Activated T-cell treated with anti-CD3 and anti-CD28 coated beads, Interleukin-2, amount 50 U/mL, for 4 hours (primary cell): Measurements from ENCODE around the gene LHX2. TPM values are rescaled to one million over a fixed set of nuclear protein-coding genes. Genes with fewer than 3 reads are reported as not detected.
"Not testable (repeated sequence)": the region's sequence is repeated elsewhere in the genome, so short reads cannot be mapped to it uniquely, and the experiment has no call there.

Experiments
- ATAC-seq, 2 donors: fragments of 200-7000 bp; cut with Tn5 transposase; one replicate each; pipeline ENCODE4 v1.10.0; 2021
- DNase-seq: peaks from one replicate; pipeline ENCODE4 v3.0.0-alpha.2; 2020
- H3K27me3 Mint-ChIP-seq: one replicate; pipeline ENCODE4 v1.8.0; 2021; ENCODE audit warnings: low read depth, mixed read lengths
- H3K36me3 Mint-ChIP-seq: one replicate; pipeline ENCODE4 v1.8.0; 2022; ENCODE audit warnings: mixed read lengths; ENCODE audit not compliant: insufficient read depth
- H3K4me1 Mint-ChIP-seq: one replicate; pipeline ENCODE4 v1.8.0; 2021; ENCODE audit warnings: low read depth, mixed read lengths
- H3K4me3 Mint-ChIP-seq: one replicate; pipeline ENCODE4 v1.8.0; 2021; ENCODE audit warnings: mild to moderate bottlenecking, moderate library complexity, mixed read lengths
- H3K9me3 Mint-ChIP-seq: one replicate; pipeline ENCODE4 v1.8.0; 2021; ENCODE audit warnings: mixed read lengths
- total RNA-seq, 3 donors: library from RNA; stranded (reverse); gene quantifications; one replicate each; pipeline ENCODE4 v1.2.1, GENCODE V29; 2021

The LHX2 gene
- total RNA-seq, 3 donors from 2014 or later, result 0.10 TPM; not detected in 2

- no peak overlapping the region for H3K4me3 Mint-ChIP-seq
- ATAC-seq, result no peak
- no peaks in the 10 kb centered on the region for H3K9me3 Mint-ChIP-seq
- H3K4me1 Mint-ChIP-seq, result no peaks in the 10 kb centered on the region
- H3K27me3 Mint-ChIP-seq, result peaks cover 41% of the 10 kb centered on the region
- no peak for DNase-seq
- H3K36me3 Mint-ChIP-seq, result no peaks in the 10 kb centered on the region
Observed at GRCh38 chr9:123990427-123990826, 21.1 kb upstream of the LHX2 start.

GRCh38 chr9:123992679-123993078 is 18.9 kb upstream of the LHX2 start:
- Mint-ChIP-seq H3K27me3 (peaks cover 52% of the 10 kb centered on the region), H3K4me1 (peaks cover 12% of the 10 kb centered on the region)
- H3K36me3 Mint-ChIP-seq, DNase-seq, H3K9me3 Mint-ChIP-seq, H3K4me3 Mint-ChIP-seq, ATAC-seq: not testable (repeated sequence)

- no peaks in the 10 kb centered on the region for H3K36me3 Mint-ChIP-seq
- DNase-seq (no peak), ATAC-seq (peak; percentile 70 to 75)
- H3K4me1 Mint-ChIP-seq, result peaks cover 33% of the 10 kb centered on the region
- H3K27me3 Mint-ChIP-seq, result peaks cover 69% of the 10 kb centered on the region
- no peaks in the 10 kb centered on the region for H3K9me3 Mint-ChIP-seq
- no peak overlapping the region for H3K4me3 Mint-ChIP-seq
Observed at GRCh38 chr9:123996731-123997421, 14.7 kb upstream of the LHX2 start.

GRCh38 chr9:123997665-123998277 is 13.8 kb upstream of the LHX2 start:
- Mint-ChIP-seq H3K4me3 (no peak overlapping the region), H3K36me3 (no peaks in the 10 kb centered on the region), H3K27me3 (peaks cover 76% of the 10 kb centered on the region), H3K4me1 (peaks cover 33% of the 10 kb centered on the region), H3K9me3 (no peaks in the 10 kb centered on the region)
- ATAC-seq (peak; percentile 9 to 16), DNase-seq (no peak)

DNA sequence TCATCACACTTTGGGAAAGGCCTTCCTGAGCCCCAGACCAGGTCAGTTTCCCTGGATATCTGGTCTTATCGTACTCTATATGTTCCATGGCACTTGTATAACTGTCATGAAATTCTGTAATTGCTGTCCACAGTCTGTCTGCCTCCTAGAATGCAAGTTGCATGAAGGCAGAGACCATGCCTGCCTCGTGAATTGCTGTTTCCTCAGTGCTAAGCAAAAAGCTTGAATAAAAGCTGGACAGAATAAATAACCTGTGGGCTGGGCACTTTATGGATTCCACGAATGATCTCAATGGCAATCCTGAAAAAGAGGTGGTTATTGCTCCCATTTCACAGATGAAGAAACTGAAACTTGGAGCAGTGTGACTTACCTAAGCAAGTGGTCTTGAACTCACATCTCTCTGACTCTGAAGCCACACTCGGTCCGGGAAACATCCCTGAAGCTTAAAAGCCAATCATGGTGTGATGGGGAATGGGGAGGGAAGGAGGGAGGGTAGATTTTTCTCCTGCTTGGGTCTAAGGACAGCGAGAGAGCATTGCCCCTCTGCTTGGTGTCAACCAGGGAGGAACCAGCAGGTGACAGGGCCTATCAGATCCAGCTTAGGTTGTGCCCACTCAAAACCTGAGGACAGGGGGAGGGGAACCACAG is 13.2 kb upstream of the LHX2 start:
- Mint-ChIP-seq H3K4me3 (peak overlapping the region; percentile 8), H3K36me3 (no peaks in the 10 kb centered on the region), H3K9me3 (no peaks in the 10 kb centered on the region), H3K4me1 (peaks cover 33% of the 10 kb centered on the region), H3K27me3 (peaks cover 83% of the 10 kb centered on the region)
- DNase-seq (no peak), ATAC-seq (no peak)

DNA sequence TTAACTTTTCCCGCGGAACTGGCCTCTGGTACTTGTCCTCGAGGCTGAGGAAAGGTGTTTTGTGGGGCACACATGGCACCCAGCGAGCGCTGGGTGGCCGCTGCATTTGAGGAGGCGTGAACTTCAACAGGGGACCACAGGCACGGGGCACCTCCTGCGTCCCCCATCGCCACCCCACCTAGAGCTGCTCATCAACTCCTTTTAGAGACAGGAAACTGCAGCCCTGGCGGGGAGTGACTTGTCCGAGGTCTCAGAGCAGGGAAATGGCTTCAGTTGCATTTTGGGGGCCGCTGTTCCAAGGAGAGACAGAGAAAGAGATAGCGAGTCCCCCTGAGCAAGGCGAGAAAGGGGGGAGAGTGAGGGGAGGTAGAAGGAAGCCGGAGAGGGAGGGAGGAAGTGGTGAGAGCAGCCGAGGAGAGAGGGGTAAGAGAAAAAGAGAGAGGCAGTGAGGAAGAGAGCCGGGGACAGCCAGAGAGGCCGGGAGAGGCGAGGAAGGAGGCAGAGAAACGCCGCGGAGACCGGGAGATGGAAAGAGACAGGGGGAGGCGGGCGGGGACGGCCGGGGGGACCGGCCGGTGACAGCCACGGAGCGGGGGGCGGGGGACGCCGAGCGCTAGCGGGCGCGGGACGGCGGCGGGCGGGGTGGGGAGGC is 12.5 kb upstream of the LHX2 start:
- no peak for ATAC-seq
- H3K36me3 Mint-ChIP-seq, result no peaks in the 10 kb centered on the region
- peaks cover 33% of the 10 kb centered on the region for H3K4me1 Mint-ChIP-seq
- no peaks in the 10 kb centered on the region for H3K9me3 Mint-ChIP-seq
- H3K27me3 Mint-ChIP-seq, result peaks cover 85% of the 10 kb centered on the region
- H3K4me3 Mint-ChIP-seq, result peak overlapping the region; percentile 74
- no peak for DNase-seq

DNA sequence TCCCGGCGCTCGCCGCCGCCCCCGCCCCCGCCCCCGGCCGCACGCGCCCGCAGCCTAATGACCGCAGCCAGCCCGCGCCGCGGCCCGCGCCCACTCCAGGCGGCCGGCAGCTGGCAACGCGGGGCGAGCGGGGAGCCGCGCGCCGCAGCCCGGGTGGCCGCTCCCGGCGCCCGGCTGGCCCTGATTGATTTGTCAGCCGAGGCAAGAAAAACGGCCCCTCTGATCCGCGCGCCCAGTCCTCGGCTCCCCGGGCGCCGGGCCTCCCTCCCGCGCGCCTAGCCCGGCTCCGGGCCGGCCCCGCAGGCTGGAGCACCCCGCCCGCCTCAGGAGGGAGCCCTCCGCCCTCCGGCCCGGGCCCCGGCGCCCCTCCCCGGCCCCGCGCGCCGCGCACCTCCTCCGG is 11.9 kb upstream of the LHX2 start:
- Mint-ChIP-seq H3K9me3 (no peaks in the 10 kb centered on the region), H3K36me3 (no peaks in the 10 kb centered on the region), H3K27me3 (peaks cover 85% of the 10 kb centered on the region), H3K4me3 (no peak overlapping the region), H3K4me1 (peaks cover 33% of the 10 kb centered on the region)
- ATAC-seq (peak; percentile 7 to 21), DNase-seq (no peak)

GRCh38 chr9:124000161-124000783 is 11.3 kb upstream of the LHX2 start:
- Mint-ChIP-seq H3K4me3 (peak overlapping the region; percentile 2), H3K4me1 (peaks cover 33% of the 10 kb centered on the region), H3K9me3 (no peaks in the 10 kb centered on the region), H3K27me3 (peaks cover 87% of the 10 kb centered on the region), H3K36me3 (no peaks in the 10 kb centered on the region)
- ATAC-seq, result no peak
- DNase-seq, result no peak

GRCh38 chr9:124000784-124001457 is 10.6 kb upstream of the LHX2 start:
- Mint-ChIP-seq H3K9me3 (no peaks in the 10 kb centered on the region), H3K4me3 (peak overlapping the region; percentile 2), H3K27me3 (peaks cover 87% of the 10 kb centered on the region), H3K36me3 (no peaks in the 10 kb centered on the region), H3K4me1 (peaks cover 33% of the 10 kb centered on the region)
- DNase-seq (no peak), ATAC-seq (no peak)

DNA sequence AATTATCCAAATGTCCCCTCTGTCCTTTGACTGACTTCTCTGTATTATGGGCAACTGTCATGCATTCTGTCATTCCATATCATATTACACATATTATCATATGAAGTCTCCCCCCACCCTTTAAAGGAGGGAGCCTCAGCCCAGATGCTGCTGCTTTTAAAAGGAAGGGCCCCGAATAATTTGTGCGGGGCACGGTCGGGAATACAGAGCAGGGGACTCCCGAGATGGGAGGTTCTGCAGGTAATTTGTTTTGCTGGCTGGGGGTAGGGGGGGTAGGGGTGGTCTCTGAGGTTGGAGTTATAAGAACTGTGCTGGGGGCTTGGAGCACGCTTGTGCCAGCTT is 10.1 kb upstream of the LHX2 start:
- Mint-ChIP-seq H3K36me3 (no peaks in the 10 kb centered on the region), H3K4me3 (no peak overlapping the region), H3K9me3 (no peaks in the 10 kb centered on the region), H3K4me1 (peaks cover 31% of the 10 kb centered on the region), H3K27me3 (peaks cover 87% of the 10 kb centered on the region)
- ATAC-seq, result no peak
- no peak for DNase-seq

GRCh38 chr9:124001866-124002525 is 9.6 kb upstream of the LHX2 start:
- Mint-ChIP-seq H3K9me3 (no peaks in the 10 kb centered on the region), H3K27me3 (peaks cover 90% of the 10 kb centered on the region), H3K36me3 (no peaks in the 10 kb centered on the region), H3K4me3 (no peak overlapping the region), H3K4me1 (peaks cover 28% of the 10 kb centered on the region)
- no peak for ATAC-seq
- no peak for DNase-seq

- ATAC-seq (no peak), DNase-seq (no peak)
- H3K9me3 Mint-ChIP-seq, result no peaks in the 10 kb centered on the region
Observed at GRCh38 chr9:124003636-124004349, 7.8 kb upstream of the LHX2 start.

GRCh38 chr9:124004593-124004992 is 7.0 kb upstream of the LHX2 start:
- Mint-ChIP-seq H3K4me1 (peaks cover 17% of the 10 kb centered on the region), H3K9me3 (no peaks in the 10 kb centered on the region), H3K36me3 (no peaks in the 10 kb centered on the region), H3K27me3 (peaks cover 90% of the 10 kb centered on the region), H3K4me3 (no peak overlapping the region)
- no peak for ATAC-seq
- DNase-seq, result no peak

More at GRCh38 chr9:124003636-124004349, 7.8 kb upstream of the LHX2 start:
- Mint-ChIP-seq H3K4me1 (peaks cover 19% of the 10 kb centered on the region), H3K4me3 (no peak overlapping the region), H3K27me3 (peaks cover 87% of the 10 kb centered on the region), H3K36me3 (no peaks in the 10 kb centered on the region)
